ENCODE data around the gene SPPL2A. TPM values are rescaled to one million over a fixed set of nuclear protein-coding genes. Genes with fewer than 3 reads are reported as not detected.

Gene SPPL2A
- total and polyA plus RNA-seq, 10 of the 15 experiments (the other 5 are each of a cell fraction or from before 2014, with no cell fraction given) = 11.3 to 83.8 (median 44.0) TPM

GRCh38 chr15:50786871-50787270, 21.4 kb upstream of the SPPL2A start:
- DNase-seq (ENCODE audit: low read depth, low spot score) = no peak
- in situ Hi-C loops (cut with MboI) = no loop called here
- POLR2A ChIA-PET = no interaction called here
- no peaks in the 10 kb centered on the region for H4K20me1 ChIP-seq (ENCODE audit: control insufficient read depth, insufficient read depth)
- CTCF ChIA-PET = no interaction called here
- H3K36me3 ChIP-seq (ENCODE audit: control insufficient read depth in 2 of 2, insufficient read depth in 2 of 2, low read length in 1 of 2) = no peaks in the 10 kb centered on the region
- no peak overlapping the region for H3K4me3 ChIP-seq
- no peak overlapping the region for H3K9ac ChIP-seq (ENCODE audit: control insufficient read depth, insufficient read depth, low read length)
- no peak overlapping the region for H3K4me2 ChIP-seq (ENCODE audit: control insufficient read depth, insufficient read depth)
- no peak for ATAC-seq
- no peak overlapping the region for H2AFZ ChIP-seq (ENCODE audit: control insufficient read depth, low read depth, low read length)
- no peaks in the 10 kb centered on the region for H3K79me2 ChIP-seq (ENCODE audit: control insufficient read depth, insufficient read depth, low read length)
- H3K4me1 ChIP-seq (ENCODE audit: control insufficient read depth, insufficient read depth, low read length) = no peaks in the 10 kb centered on the region
- RAD21 ChIA-PET (ENCODE audit: unreplicated experiment) = interaction anchor here (0.7 kb wide), 1 partner anchor 31 kb away, joined by 3 read pairs; no protein-coding TSS in a partner anchor
- no peaks in the 10 kb centered on the region for H3K27me3 ChIP-seq (replicated peaks in 1 of 2; ENCODE audit: control insufficient read depth in 2 of 2, insufficient read depth in 2 of 2, low read length in 1 of 2)
- intact Hi-C loops (cut with micrococcal nuclease; ENCODE audit: unreplicated experiment) = no loop called here
- WGBS (ENCODE audit: insufficient coverage, insufficient replicate concordance, low lambda C conversion rate, missing lambda C conversion rate) = 13% methylated on average over 3 of the region's 3 CpGs
- no peak for FAIRE-seq
- SMC1A ChIA-PET (ENCODE audit: uncharacterized antibody, unreplicated experiment) = no interaction called here
- no TSS peak for BruUV-seq (replicated peaks)
- no peaks in the 10 kb centered on the region for H3K9me3 ChIP-seq (replicated peaks; ENCODE audit: control insufficient read depth, insufficient read depth, low read length)
- no peak overlapping the region for H3K27ac ChIP-seq (ENCODE audit: control insufficient read depth, insufficient read depth)
- TF ChIP-seq YBX1 (IDR thresholded peaks at IDR 0.05) (no peak), RUNX3 (IDR thresholded peaks at IDR 0.05; ENCODE audit: low read length) (no peak), SMC3 (IDR thresholded peaks at IDR 0.05; ENCODE audit: borderline replicate concordance, low read length) (no peak), USF2 (IDR thresholded peaks at IDR 0.05; ENCODE audit: borderline replicate concordance, low read depth, low read length) (no peak), HSF1 (IDR thresholded peaks at IDR 0.05; ENCODE audit: low read depth, low read length) (no peak), HCFC1 (IDR thresholded peaks at IDR 0.05; ENCODE audit: low read length) (no peak), USF1 (IDR thresholded peaks at IDR 0.05; ENCODE audit: borderline replicate concordance, extremely low read length, insufficient read depth, low read depth, low read length) (no peak), RELA (IDR thresholded peaks at IDR 0.05; ENCODE audit: borderline replicate concordance, partially characterized antibody) (no peak), IRF3 (IDR thresholded peaks at IDR 0.05) (no peak), NR2C1 (IDR thresholded peaks at IDR 0.05) (no peak), POLR2AphosphoS5 (IDR thresholded peaks at IDR 0.05; ENCODE audit: low read length) (no peak), NFXL1 (IDR thresholded peaks at IDR 0.05; ENCODE audit: borderline replicate concordance) (no peak), EZH2 (IDR thresholded peaks at IDR 0.05; ENCODE audit: borderline replicate concordance, control insufficient read depth, low read depth, low read length) (no peak), SP1 (IDR thresholded peaks at IDR 0.05; ENCODE audit: low read depth, low read length) (no peak), FOXM1 (IDR thresholded peaks at IDR 0.05; ENCODE audit: low read depth, low read length) (no peak), SIN3A (IDR thresholded peaks at IDR 0.05; ENCODE audit: low read depth, low read length) (no peak), BCL11A (IDR thresholded peaks at IDR 0.05; ENCODE audit: low read depth, low read length) (no peak), ZZZ3 (IDR thresholded peaks at IDR 0.05; ENCODE audit: control insufficient read depth, insufficient read length, low read depth) (no peak), ZBTB11 (CRISPR knock-in tag; IDR thresholded peaks at IDR 0.05) (no peak)

Measured in GM12878 (cell line).